Activated CD8-positive, alpha-beta memory T cell treated with anti-CD3 and anti-CD28 coated beads, Interleukin-2, amount 50 U/mL, for 1 hour (primary cell): ENCODE data around the gene LRRC7.

Experiments
- DNase-seq: peaks from one replicate; pipeline ENCODE4 v3.0.0-alpha.2; 2020; ENCODE audit errors: extremely low read depth

Gene LRRC7

DNA sequence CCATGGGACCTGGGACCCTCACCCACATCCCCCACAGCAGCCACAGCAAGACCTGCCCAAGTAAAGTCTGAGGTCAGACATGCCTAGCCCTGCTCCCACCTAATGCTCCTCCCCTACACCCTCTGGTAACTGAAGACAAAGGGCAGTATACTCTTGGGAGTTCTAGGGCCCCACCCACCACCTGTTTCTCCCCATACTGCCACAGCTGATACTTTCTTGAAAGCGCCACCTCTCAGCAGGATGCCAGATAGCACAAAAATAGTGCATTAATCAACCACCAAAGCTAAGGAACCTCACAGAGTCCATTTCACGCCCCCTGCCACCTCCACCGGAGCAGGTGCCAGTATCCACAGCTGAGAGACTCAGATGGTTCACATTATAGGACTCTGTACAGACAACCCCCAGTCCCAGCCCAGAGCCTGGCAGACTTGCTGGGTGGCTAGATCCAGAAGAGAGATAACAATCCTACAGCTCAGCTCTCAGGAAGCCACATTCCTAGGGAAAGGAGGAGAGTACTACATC, 399.6 kb downstream of the LRRC7 start:
- no peak for DNase-seq

DNA sequence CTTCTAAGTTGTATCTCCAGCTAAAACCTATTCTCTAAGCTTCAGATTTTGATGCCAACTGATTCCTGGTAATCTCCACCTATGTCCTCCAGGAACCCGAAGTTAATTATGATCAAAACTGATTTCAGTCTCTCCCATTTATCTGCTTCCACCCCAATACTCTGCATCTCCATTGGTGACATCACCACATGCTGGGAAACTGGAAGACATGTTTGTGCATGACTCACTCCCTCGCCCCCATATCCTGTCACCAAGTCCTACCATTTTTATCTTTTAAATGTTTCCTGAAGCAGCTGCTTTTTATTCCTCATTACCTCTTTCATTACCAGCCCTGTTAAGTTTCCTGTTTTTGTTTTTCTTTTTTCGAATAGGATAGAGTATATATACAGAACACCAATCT, 409.2 kb downstream of the LRRC7 start:
- no peak for DNase-seq

DNA sequence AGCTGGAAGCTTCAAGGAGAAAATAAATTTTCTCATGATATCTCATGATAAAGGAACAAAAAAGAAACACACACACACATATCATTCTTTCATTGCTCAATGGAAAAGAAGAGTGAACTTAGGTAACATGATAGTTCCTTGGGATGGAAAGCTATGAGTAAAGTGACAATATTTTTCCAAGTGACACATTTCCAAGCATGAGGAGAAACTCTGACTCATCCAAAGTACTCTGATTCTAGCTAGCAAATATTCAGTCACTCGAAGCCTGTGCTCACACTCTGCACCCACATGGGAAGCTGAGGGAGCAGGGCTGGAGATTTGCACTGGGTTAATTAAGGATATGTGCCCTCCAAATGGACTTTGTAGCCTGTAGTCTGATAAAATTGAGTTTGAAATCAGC, 415.3 kb downstream of the LRRC7 start:
- DNase-seq = no peak

DNA sequence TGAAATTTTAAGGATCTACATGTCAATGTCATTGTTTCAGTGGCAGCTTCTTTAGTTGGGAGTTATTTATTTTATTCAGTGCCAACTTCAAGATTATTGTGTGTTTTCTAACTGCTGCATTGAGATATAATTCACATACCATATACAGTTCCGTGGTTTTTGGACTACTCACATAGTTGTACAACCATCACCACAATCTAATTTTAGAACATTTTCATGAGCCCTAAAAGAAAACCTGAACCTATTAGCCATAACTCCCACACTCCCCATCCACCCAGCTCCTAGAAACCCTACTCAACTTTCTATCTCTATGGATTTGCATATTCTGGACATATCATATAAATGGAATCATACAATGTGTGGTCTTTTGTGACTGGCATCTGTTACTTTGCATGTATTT, 417.7 kb downstream of the LRRC7 start:
- DNase-seq = no peak

DNA sequence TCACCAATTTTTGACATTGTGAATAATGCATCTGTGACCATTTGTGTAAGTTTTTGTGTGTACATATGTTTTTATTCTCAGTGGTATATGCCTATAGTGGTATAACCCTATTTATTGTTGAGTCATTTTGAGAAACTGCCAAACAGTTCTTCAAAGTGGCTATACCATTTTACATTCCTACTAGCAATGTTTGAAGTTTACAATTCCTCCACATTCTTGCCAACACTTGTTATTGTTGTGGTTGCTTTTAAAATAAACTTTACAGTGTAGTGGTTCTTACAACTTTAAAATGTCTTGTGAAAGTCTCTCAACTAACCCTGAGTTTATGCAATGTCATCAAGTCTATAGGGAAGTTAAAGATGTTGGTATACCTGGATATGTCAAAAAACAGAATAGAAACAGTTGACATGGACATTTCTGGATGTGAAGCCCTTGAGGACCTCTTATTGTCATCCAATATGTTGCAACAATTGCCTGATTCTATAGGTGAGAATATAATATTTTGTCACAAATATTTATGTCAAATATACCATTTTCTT, 418.2 kb downstream of the LRRC7 start:
- DNase-seq = no peak

DNA sequence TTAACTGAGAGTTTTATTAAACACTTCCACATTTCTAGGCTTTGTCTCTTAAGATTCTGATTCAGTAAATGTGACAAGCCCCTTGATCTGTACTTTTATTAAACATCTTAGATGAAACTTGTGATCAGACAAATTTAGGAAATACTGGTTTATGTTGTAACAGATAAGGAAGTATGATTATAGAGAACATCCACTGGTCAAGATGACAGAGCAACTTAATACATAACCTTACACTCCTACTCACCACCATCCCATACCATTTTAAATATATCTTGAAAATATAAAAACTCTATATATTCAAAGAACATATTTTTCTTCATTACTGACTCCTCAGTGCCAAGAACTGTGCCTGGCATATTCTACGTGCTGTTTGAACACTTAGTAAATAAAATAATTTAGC, 420.2 kb downstream of the LRRC7 start:
- no peak for DNase-seq

DNA sequence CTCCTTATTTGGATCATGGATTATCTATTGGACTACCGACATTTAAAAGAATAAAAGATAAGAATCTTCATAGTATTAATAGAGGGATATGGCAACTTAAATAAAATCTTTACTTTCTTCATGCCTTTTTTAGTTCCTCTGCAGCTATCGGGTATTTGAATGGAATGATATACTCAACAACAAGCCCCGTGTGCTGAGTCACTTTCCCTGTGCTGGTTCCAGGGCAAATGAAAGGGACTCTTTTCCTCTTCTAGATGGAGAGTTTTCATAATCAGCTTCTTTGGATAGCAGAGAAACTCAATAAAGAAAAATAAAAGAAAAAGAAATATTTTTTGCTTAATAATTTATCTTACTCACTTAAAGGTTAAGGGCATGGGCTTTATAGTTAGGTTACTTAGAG, 423.9 kb downstream of the LRRC7 start:
- DNase-seq = no peak

DNA sequence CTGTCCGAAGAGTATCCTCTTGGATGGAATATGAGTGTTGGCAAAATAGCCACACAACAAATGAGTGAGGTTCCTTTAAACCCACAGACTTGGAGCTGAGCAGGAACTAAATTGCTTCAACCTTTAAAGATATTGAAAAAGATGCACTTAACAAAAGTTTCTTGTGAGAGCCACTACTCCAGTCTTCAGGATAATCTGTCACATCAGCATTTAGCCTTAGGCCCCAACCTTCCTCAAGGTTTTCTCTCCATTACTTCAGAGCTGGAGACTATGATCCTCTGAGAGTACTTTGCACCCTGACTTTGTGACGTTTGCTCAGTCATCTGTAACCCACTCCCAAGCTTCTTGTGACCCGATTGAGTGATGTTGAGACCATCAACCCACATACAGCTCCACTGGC, 424.9 kb downstream of the LRRC7 start:
- DNase-seq = no peak

DNA sequence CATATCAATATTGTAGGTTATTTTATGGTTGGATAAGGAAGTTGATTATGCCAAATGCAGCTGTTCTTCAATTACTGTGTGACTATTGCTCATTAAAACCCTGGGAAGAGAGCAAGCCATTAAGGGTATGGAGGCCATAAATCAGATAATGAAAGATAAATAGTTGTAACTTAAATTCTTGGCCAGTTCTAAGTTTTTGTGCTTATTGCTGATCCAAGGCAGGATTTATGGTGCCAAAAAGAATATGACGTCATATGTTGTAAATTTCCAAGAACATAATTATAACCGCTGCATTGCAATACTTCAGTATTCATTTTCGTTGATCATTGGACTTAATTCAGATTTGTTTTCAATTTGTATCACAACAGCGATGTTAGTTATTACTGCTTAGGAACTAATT, 426.1 kb downstream of the LRRC7 start:
- DNase-seq = no peak

DNA sequence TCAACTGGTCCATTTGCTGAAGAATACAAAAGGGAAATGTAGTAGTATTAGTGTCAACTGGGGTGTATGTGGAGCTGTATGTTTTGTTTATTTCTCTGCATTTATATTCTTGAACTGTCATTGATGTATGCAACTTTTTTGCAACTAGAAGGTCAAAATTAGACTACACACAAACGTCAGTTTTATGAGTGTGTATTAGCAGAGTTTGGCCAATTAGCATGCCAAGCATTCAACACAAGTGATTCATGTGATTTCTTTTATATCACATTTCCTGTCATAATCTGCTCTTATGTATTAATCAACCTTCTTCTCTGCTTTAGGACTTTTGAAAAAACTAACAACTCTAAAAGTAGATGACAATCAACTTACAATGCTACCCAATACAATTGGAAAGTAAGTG, 426.5 kb downstream of the LRRC7 start:
- DNase-seq = no peak

DNA sequence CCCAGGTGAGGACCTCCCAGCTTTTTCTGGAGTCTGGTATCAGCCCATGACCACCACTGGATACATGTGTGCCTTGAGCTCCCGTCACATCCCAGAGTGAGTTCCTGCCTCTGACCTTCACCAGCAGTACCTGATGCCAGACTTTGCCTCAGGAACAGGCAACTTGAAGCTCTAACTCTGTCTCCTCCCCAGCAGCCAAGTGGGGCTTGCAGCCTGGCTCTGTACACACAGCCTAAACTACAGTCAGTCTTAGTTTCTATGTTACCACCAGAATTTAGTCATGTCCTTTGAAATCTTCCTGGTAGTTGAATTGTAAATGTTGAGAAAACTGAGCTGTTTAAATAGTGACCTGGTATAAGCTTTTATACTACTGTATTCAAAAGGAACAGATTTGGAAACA, 431.1 kb downstream of the LRRC7 start:
- no peak for DNase-seq

DNA sequence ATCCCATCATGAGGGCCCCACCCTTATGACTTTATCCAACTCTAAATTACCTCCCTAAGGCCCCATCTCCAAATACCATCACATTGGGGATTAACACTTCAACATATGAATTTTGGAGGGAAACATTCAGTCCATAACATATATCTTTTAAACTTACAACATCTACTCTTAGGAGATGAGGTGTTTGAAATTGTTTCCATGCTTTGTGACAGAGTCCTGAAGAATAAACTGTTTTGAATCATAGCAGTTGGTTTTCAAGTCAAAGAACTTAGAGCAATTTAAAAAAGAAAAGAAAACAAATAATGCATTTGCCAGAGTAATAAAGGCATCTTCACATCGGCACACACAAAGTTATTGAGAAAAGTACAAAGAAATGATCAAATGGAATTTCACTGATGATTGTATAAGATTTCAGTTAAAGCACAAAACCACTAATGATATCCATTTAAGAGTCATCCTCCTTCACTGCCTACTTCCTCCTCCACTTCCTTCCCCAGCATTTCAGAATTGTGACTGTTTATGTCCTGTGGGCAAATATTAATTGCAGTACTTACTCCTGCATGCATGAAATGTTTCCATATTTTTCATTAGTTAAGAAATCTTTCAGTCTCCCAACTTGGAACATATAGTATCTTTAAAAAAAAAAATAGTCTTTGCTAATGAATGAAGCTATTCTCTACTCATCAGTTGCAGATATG, 435.6 kb downstream of the LRRC7 start:
- DNase-seq = no peak

DNA sequence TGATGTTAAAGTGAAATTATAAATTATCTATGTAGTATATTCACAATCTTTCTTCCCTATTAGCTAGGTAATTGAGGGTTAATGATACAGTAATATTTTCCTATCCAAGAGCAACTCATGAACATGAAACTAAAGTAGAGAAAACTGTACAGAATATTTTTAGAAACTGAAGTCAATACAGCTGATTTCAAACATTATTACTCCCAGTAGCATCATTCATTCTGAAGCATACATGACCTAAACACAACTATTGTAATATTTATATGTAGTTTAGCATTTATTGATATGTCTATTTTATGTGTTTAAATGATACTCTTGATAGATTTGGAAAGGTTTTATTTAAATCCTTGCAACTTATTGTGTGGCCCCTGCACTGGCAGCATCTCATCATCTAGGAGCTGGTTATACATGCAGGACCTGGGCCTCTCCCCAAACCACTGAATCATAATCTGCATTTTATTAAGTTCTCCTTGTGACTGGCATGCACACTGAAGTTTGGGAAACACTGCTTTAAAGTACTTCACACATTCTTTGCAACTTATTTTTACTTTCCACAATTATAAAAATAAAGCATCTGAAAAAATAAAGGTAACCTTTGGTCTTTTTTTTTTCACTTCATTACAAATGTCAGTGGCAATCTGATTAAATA, 437.8 kb downstream of the LRRC7 start:
- DNase-seq = no peak

DNA sequence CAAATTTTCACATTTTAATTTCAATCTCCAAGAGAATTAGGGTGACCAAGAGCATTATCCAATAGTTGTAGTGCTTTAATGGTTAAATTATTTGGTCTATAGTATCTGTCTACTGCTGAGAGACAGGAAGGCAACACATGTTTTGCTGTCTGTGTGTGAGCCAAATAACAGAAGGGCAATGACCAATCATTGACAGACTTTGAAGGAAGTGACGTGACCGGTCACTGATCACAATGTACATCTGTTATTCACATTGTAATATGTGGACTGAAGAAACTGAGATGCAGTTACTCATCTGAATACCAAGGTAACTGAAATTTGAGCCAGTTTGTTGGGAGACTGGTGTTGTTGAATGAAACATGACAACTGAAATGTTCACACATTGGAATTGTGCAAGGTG, 440.9 kb downstream of the LRRC7 start:
- DNase-seq = no peak

DNA sequence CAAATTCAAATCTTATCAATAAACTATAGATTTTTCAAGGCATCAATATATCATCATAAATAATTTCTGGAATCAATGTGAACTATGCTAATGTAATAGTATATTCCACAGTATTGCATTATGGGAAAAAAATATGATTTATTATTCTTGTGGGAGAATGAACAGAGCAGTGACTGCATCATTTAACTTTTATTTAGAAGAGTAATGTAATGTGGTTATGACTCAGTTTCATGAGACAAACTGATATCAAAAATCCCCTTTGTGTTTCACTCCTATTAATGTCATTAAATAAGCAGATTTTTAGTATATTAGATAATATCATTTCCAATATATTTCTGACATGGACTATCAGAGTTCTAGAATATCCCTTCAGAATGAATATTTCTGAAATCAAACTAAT, 450.0 kb downstream of the LRRC7 start:
- no peak for DNase-seq

DNA sequence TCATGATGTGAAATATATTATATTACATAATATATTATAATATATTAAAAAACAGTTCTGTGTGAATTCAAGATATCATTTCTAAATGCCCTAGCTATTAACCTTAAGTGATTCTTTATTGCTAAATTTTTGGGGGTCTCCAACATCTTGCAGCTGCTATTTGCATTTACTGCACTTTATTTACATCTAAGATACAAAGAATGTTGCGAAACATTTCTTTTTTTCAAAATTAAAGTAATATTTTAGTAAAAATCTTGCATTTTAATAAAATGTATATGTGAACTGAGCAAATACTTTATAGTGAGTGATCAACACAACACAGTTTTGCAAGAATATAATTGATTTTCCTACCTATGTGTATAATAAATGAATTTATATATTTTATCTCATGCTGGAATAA, 456.6 kb downstream of the LRRC7 start:
- no peak for DNase-seq

DNA sequence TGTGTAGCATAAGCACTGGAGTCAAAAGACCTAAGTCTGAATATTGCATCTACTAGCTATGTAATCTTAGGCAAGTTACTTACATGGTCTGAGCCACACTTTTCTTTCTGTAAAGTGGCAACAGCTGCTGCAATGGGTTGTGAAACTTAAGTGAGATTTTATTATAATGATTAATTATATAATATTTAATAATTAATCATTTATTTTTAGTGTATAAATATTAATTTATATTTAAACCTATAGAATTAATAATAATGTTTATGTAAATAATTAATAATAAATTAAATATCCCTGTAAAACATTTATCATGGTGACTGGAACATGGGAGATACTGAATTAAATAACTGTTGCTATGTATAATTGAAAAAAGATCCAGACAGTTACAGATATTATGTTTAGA, 457.3 kb downstream of the LRRC7 start:
- DNase-seq = no peak

DNA sequence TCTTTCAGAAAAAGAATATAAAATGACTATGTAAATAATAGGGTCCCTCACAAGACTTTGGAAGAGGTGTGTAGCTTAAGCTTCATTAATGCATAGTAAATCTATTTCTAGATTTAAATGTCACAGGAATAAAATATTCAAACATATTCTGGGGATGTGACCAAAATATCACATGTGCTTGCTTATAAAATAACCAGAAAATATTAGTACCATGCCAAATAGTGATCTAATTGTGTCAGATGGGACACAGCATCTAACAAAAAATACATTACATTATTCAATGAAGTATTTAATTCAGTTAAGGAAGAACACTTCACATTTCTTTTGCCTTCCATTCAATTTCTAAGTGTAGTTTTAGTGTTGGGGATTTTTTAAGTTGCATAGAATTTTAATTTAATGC, 458.1 kb downstream of the LRRC7 start:
- no peak for DNase-seq

DNA sequence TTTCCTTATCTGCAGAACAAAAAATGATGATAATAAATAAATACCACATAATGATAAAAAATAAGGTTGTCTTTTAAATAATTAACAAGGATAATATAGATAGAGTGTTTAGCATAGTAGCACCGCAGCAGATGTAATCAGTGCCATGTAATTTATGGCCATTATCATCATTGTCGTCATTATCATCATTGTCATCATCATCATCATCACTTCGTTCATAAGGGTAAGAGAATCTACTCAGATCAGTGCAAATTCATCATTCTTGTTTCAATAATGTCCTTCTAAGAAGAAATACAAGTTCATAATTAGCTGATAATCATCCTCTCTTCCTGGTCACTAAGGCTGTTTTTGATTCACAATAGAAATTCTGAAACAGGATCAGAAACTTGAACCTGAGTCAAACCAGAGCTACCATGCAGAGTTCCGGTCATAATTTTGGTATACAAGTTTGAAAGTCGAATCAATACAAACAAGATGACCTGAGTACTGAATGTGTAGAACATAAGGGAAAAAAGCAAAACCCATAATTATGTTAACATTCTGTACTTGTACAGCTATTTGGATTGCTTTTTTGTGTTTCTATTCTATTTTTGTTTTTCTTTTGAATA, 465.6 kb downstream of the LRRC7 start:
- DNase-seq = no peak

DNA sequence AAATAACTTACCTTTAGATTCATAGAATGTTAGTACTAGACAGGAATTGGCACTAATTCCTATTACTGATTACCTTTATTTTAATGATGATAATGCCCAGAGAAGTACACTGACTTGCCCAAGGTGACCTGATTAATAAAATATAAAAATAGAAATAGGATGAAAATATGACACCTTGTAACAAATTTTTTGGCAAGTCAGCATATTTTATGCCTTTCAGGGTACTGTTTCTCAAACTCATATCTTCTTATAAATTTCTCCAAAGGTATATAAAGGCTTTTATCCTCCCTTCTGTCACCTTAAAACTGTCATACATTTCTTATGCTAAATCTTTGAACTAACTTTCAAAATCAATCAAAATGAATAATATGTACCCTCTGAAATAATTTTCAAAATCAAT, 466.2 kb downstream of the LRRC7 start:
- DNase-seq = no peak

DNA sequence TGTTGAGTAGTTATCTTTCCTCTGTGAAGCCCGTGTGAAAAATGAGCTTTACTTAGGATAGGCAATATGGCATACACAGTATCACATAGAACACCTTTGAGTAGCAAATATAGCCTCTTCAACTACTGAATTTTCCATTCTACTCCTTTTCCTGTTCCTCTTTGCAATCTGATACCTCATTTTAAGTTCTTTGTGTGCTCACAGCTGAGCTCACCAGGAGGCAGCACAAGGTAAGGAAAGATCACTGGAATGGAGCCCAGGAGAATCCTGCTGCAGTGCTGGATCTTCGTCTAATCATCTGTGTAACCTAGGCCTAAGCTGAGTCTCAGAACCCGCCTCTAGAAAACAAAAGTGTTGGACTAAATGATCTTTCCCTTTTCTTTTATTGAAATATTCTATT, 466.7 kb downstream of the LRRC7 start:
- no peak for DNase-seq

DNA sequence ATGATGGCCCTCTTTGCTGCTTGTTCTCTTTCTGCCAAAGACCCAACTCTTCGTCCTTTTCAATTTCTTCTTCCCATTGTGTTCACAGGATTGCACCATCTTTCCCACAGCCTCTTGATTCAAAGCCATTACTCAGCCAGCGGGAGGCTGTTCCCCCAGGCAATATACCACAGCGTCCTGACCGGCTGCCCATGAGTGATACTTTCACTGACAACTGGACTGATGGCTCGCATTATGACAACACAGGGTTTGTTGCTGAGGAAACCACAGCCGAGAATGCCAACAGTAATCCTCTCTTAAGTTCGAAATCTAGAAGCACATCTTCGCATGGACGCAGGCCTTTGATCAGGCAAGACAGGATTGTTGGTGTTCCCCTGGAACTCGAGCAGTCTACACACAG, 470.3 kb downstream of the LRRC7 start:
- no peak for DNase-seq

DNA sequence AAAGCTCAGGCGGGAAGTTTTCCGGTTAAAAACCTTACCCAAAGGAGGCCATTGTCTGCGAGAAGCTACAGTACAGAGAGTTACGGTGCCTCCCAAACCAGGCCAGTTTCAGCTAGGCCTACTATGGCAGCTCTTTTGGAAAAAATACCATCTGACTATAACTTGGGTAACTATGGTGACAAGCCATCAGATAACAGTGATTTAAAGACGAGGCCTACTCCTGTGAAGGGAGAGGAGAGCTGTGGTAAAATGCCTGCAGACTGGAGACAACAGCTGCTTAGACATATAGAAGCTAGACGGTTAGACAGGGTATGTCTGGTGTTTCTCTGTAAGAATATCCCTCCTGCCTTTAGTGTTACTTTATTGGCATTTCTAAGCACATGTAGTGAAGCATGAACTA, 471.8 kb downstream of the LRRC7 start:
- no peak for DNase-seq
